Measurements from ENCODE around the gene VWA3B. TPM values are rescaled to one million over a fixed set of nuclear protein-coding genes. Genes with fewer than 3 reads are reported as not detected.

Gene VWA3B
- total and polyA plus RNA-seq, 2 of the 4 experiments (the other 2 are of a cell fraction): not detected

DNA sequence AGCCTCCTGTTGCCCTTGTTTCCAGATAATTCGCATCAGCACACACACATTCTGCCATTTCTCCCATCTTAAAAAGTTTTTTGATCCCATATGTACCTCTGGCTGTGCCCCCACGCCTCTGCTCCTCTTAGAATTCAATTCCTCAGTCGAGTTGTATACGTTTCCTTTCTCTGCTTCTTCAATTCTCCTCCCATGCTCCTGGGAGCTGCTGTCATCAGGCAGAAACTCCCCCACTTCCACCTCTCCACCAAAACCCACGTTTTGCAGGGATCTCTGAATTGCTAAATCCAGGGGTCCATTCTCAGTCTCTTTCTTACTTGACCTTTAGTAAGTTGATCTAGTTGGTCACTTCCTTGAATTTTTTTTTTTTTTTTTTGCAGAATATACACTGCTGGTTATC, 98.8 kb downstream of the VWA3B start:
- Histone ChIP-seq H3K9me1 (ENCODE audit: insufficient read depth, low read length) (no peaks in the 10 kb centered on the region), H3K23ac (ENCODE audit: low read depth, low read length) (no peak overlapping the region), H2BK20ac (ENCODE audit: low read depth, low read length) (no peak overlapping the region), H3K18ac (ENCODE audit: low read depth, low read length) (no peak overlapping the region), H3K4me2 (ENCODE audit: low read depth, low read length) (no peak overlapping the region), H4K91ac (ENCODE audit: insufficient read depth, low read depth, low read length) (no peak overlapping the region), H3K9ac (ENCODE audit: low read depth, low read length) (no peak overlapping the region), H4K20me1 (ENCODE audit: insufficient read depth, low read length) (no peaks in the 10 kb centered on the region), H3K4me1 (ENCODE audit: control insufficient read depth, insufficient read depth, low read length) (no peaks in the 10 kb centered on the region), H3K9me3 (ENCODE audit: control insufficient read depth, insufficient read depth, low read length) (no peaks in the 10 kb centered on the region), H4K8ac (ENCODE audit: low read depth in 2 of 2, low read length in 2 of 2) (no peak overlapping the region), H2AK5ac (ENCODE audit: low read depth, low read length) (no peak overlapping the region), H3K27ac (ENCODE audit: insufficient read depth, low read length) (no peak overlapping the region), H4K5ac (ENCODE audit: low read depth, low read length) (no peak overlapping the region), H3K4me3 (ENCODE audit: insufficient read depth, low read depth, low read length) (no peak overlapping the region), H2BK120ac (ENCODE audit: low read depth, low read length) (no peak overlapping the region), H3K36me3 (ENCODE audit: control insufficient read depth, insufficient read depth, low read length) (no peaks in the 10 kb centered on the region), H2AK9ac (replicated peaks; ENCODE audit: low read depth, low read length, poor library complexity) (no peak overlapping the region), H2BK5ac (ENCODE audit: low read depth, low read length, poor library complexity, severe bottlenecking) (no peak overlapping the region), H3K27me3 (ENCODE audit: control insufficient read depth, insufficient read depth, low read length) (peaks cover 23% of the 10 kb centered on the region), H3K14ac (replicated peaks; ENCODE audit: low read depth, low read length) (no peak overlapping the region), H2BK15ac (ENCODE audit: low read depth, low read length) (no peak overlapping the region), H3K79me1 (ENCODE audit: low read depth in 1 of 2, low read length in 2 of 2) (no peaks in the 10 kb centered on the region), H3K4ac (ENCODE audit: low read depth, low read length) (no peak overlapping the region), H3K56ac (ENCODE audit: extremely low read depth, insufficient read depth, low read length) (no peak overlapping the region), H2AFZ (replicated peaks; ENCODE audit: low read length, poor library complexity) (no peak overlapping the region)
- ATAC-seq (ENCODE audit: low read depth) (no peak), DNase-seq (no peak)
- in situ Hi-C loops (cut with MboI; ENCODE audit: low sequenced_read_pairs) (no loop called here), dilution Hi-C loops (cut with HindIII; ENCODE audit: low sequenced_read_pairs, unreplicated experiment) (no loop called here), intact Hi-C loops (cut with micrococcal nuclease) (no loop called here)
- ChIA-PET CTCF (no interaction called here), POLR2A (ENCODE audit: unreplicated experiment) (no interaction called here)
- BruUV-seq (replicated peaks): no TSS peak
- 24% methylated on average over 2 of the region's 5 CpGs; no CpG with 5 or more reads in 1 of the 2 experiments for WGBS, 2 experiments (ENCODE audit: extremely low coverage in 2 of 2, insufficient read length in 1 of 2)
- TF ChIP-seq MAZ (IDR thresholded peaks at IDR 0.05; ENCODE audit: borderline replicate concordance, low read depth, low read length) (no peak), SMC3 (IDR thresholded peaks at IDR 0.05; ENCODE audit: low read depth, low read length) (no peak), POLR2A (IDR thresholded peaks at IDR 0.05; ENCODE audit: low read depth, low read length) (no peak), RCOR1 (IDR thresholded peaks at IDR 0.05; ENCODE audit: insufficient replicate concordance, low read length) (no peak)
- TF ChIP-seq, protein P1, sequence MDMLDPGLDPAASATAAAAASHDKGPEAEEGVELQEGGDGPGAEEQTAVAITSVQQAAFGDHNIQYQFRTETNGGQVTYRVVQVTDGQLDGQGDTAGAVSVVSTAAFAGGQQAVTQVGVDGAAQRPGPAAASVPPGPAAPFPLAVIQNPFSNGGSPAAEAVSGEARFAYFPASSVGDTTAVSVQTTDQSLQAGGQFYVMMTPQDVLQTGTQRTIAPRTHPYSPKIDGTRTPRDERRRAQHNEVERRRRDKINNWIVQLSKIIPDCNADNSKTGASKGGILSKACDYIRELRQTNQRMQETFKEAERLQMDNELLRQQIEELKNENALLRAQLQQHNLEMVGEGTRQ (IDR thresholded peaks at IDR 0.05; ENCODE audit: low read depth, low read length): no peak

Data from IMR-90 (cell line).